Measurements from ENCODE around the gene PLXNA4.

GRCh38 chr7:132077971-132078685 lies 498.1 kb downstream of the PLXNA4 start:
- TF ChIP-seq, protein P1, sequence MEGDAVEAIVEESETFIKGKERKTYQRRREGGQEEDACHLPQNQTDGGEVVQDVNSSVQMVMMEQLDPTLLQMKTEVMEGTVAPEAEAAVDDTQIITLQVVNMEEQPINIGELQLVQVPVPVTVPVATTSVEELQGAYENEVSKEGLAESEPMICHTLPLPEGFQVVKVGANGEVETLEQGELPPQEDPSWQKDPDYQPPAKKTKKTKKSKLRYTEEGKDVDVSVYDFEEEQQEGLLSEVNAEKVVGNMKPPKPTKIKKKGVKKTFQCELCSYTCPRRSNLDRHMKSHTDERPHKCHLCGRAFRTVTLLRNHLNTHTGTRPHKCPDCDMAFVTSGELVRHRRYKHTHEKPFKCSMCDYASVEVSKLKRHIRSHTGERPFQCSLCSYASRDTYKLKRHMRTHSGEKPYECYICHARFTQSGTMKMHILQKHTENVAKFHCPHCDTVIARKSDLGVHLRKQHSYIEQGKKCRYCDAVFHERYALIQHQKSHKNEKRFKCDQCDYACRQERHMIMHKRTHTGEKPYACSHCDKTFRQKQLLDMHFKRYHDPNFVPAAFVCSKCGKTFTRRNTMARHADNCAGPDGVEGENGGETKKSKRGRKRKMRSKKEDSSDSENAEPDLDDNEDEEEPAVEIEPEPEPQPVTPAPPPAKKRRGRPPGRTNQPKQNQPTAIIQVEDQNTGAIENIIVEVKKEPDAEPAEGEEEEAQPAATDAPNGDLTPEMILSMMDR (IDR thresholded peaks at IDR 0.05; ENCODE audit: insufficient read depth, low read depth, low read length) = no peak
- TF ChIP-seq EZH2 (IDR thresholded peaks at IDR 0.05; ENCODE audit: insufficient read depth, low read length) = no peak

All from astrocyte (in vitro differentiated cells and primary cell).